ENCODE results near the gene DNAJA3.

GRCh38 chr16:4489030-4489429 lies 63.4 kb downstream of the DNAJA3 start:
- no peak for TF ChIP-seq EZH2 (IDR thresholded peaks at IDR 0.05; ENCODE audit: borderline replicate concordance, low read depth, low read length)
- TF ChIP-seq FOXO4 (CRISPR knock-in tag; IDR thresholded peaks at IDR 0.05) = no peak
- TF ChIP-seq, protein P1, sequence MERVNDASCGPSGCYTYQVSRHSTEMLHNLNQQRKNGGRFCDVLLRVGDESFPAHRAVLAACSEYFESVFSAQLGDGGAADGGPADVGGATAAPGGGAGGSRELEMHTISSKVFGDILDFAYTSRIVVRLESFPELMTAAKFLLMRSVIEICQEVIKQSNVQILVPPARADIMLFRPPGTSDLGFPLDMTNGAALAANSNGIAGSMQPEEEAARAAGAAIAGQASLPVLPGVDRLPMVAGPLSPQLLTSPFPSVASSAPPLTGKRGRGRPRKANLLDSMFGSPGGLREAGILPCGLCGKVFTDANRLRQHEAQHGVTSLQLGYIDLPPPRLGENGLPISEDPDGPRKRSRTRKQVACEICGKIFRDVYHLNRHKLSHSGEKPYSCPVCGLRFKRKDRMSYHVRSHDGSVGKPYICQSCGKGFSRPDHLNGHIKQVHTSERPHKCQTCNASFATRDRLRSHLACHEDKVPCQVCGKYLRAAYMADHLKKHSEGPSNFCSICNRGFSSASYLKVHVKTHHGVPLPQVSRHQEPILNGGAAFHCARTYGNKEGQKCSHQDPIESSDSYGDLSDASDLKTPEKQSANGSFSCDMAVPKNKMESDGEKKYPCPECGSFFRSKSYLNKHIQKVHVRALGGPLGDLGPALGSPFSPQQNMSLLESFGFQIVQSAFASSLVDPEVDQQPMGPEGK (CRISPR knock-in tag; IDR thresholded peaks at IDR 0.05; ENCODE audit: borderline replicate concordance) = no peak
- no peak for TF ChIP-seq ZNF121 (CRISPR knock-in tag; conservative IDR thresholded peaks at IDR 0.05)
- TF ChIP-seq, protein P2, sequence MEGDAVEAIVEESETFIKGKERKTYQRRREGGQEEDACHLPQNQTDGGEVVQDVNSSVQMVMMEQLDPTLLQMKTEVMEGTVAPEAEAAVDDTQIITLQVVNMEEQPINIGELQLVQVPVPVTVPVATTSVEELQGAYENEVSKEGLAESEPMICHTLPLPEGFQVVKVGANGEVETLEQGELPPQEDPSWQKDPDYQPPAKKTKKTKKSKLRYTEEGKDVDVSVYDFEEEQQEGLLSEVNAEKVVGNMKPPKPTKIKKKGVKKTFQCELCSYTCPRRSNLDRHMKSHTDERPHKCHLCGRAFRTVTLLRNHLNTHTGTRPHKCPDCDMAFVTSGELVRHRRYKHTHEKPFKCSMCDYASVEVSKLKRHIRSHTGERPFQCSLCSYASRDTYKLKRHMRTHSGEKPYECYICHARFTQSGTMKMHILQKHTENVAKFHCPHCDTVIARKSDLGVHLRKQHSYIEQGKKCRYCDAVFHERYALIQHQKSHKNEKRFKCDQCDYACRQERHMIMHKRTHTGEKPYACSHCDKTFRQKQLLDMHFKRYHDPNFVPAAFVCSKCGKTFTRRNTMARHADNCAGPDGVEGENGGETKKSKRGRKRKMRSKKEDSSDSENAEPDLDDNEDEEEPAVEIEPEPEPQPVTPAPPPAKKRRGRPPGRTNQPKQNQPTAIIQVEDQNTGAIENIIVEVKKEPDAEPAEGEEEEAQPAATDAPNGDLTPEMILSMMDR (IDR thresholded peaks at IDR 0.05 in 2 of 3, conservative IDR thresholded peaks at IDR 0.05 in 1 of 3; ENCODE audit: insufficient read depth in 2 of 3, low read depth in 1 of 3, low read length in 3 of 3) = no peak
- no peak for TF ChIP-seq ZNF274 (IDR thresholded peaks at IDR 0.05; ENCODE audit: borderline replicate concordance, low read depth, low read length)
- TF ChIP-seq KLF6 (CRISPR knock-in tag; IDR thresholded peaks at IDR 0.05; ENCODE audit: borderline replicate concordance) = no peak
- no peak for TF ChIP-seq ZKSCAN1 (IDR thresholded peaks at IDR 0.05; ENCODE audit: low read depth, low read length)
- TF ChIP-seq DNMT1 (IDR thresholded peaks at IDR 0.05) = no peak
- no peak for TF ChIP-seq ELK3 (CRISPR knock-in tag; IDR thresholded peaks at IDR 0.05)
